ENCODE data around the gene SUPT3H.
"Not testable (repeated sequence)": the region's sequence is repeated elsewhere in the genome, so short reads cannot be mapped to it uniquely, and the experiment has no call there.

Gene SUPT3H

DNA sequence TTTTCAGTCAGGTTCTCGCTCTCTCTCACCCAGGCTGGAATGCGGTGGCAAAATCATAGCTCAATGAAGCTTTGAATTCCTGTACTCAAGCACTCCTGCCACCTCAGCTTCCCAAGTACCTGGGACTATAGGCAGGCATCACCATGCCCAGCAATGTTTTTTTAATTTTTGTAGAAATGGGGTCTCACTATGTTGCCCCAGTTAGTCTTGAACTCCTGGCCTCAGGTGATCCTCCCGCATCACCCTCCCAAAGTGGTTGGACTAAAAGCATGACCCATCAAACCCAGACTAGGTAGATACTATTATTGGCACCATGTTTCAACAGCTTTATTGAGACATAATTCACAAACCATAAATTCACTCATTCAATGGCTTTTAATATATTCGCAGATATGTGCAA is 122.3 kb downstream of the SUPT3H start:
- no peak for DNase-seq (ENCODE audit: low spot score)

GRCh38 chr6:45254253-45254652 is 123.5 kb downstream of the SUPT3H start:
- no peak for DNase-seq (ENCODE audit: low spot score)

DNA sequence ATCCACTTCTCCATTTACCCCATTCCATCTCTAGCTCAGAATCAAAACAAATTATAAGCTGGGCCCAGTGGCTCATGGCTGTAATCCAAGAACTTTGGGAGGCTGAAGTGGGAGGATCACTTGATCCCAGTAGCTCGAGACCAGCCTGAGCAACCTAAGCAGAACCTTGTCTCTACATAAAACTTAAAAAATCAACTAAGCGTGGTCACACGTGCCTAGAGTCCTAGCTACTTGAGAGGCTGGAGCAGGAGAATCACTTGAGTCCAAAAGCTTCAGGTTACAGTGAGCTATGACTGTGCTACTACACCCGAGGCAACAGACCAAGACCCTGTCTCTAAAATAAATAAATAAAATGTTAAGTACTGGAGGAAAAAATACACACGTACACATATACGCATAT is 124.3 kb downstream of the SUPT3H start:
- no peak for DNase-seq (ENCODE audit: low spot score)

- DNase-seq (ENCODE audit: low spot score): no peak
These were observed 146.1 kb downstream of the SUPT3H start for GRCh38 chr6:45231660-45232059.

DNA sequence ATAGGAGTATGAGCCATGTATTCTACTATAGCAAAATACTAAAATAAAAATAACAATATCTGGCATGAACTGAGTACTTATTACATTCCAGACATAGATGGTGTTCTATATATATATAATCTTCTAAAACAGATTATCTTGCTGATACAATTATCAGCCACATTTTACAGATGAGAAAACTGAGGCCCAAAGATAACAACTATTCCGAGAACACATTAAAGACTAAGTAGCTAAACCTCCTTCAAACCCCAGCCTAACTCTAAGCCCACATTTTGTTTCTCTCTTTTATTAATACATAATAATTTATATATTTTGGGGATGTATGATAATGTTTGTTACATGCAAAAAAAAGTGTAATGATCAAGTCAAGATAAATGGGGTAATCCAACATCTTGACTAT is 148.3 kb downstream of the SUPT3H start:
- no peak for DNase-seq (ENCODE audit: low spot score)

DNA sequence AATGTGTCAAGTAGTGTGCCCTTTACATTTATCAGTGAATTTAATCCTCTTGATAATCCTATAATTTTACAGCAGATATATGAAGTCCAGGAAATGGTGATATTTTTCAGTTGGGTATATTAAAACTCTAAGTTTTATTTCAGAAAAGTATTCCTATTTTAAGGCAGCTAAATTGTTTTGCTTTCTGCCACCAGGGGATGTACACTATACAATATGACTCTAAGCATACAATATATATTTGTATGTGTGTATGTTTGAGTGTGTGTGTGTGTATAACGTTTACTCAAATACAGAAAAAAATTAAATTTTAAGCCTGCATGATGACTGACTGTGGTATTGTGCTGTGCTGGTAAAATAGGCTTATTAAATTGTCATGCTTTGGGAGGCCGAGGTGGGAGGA is 151.7 kb downstream of the SUPT3H start:
- no peak for DNase-seq (ENCODE audit: low spot score)

- DNase-seq (ENCODE audit: low spot score): no peak
These were observed 155.4 kb downstream of the SUPT3H start for GRCh38 chr6:45222380-45222779.

GRCh38 chr6:45215759-45216158 is 162.0 kb downstream of the SUPT3H start:
- no peak for DNase-seq (ENCODE audit: low spot score)

DNA sequence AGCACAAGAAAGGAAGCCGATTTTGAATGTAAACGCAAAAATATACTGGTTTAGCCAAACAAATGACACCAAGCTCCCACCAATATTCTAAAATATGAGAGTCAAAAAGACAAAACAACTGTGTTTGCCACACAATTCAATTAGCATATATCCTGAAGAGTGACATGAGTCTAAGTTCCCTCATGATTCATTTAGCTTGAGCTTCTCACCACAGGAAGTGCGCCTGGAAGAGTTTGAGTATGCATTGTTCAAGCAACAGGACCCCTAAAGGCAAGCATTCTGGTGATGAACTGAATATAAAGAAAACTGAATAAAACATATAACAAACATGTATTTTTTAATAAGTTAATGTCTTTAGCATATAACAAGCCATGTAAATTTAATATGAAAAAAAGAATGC is 164.8 kb downstream of the SUPT3H start:
- DNase-seq (ENCODE audit: low spot score): no peak

DNA sequence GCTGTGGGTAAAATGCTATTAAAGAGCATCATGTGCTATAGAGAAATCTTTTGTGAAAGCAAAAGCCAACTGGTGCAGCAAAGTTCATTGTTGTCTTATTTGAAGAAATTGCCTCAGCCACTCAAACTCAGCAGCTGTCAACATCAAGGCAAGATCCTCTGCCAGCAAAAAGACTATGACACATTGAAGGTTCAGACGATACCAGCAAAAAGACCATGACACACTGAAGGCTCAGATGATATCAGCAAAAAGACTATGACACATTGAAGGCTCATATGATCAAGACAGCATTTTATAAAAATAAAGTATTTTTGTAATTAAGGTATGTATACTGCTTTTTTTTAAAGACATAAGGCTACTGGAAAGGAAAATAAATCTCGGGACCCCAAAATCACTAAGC is 168.0 kb downstream of the SUPT3H start:
- no peak for DNase-seq (ENCODE audit: low spot score)

DNA sequence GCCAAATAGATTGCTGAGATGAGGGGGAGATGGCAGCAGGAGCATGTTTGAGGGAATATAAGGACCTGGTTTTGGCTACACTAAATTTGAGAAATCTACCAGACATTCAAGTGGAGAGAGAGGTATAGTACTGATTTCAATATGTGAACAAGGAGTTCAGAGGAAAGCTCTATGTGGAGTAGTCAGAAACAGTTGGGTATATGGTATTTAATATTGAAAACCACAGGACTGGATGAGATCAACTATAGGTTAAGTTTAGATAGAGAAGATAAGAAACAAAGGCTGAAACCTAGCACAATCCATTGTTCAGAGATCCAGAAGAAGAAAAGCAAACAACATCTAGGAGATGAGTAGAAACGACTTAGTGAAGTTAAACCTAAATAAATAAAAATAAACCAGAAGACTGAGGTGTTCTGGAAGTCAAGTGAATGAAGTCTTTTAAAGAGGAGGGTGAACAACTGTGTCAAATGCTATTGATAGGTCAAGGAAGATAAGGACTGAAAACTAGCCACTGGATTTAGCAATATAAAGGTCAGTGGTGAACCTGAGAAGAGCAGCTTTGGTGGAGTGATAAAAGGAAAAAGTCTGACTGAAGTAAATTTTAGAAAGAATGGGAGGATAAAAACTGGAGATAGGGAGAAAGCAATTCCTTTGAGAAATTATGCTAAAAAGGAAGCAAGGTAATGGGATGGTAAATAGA is 170.8 kb downstream of the SUPT3H start:
- no peak for DNase-seq (ENCODE audit: low spot score)

GRCh38 chr6:45201484-45201883 is 176.2 kb downstream of the SUPT3H start:
- no peak for DNase-seq (ENCODE audit: low spot score)

DNA sequence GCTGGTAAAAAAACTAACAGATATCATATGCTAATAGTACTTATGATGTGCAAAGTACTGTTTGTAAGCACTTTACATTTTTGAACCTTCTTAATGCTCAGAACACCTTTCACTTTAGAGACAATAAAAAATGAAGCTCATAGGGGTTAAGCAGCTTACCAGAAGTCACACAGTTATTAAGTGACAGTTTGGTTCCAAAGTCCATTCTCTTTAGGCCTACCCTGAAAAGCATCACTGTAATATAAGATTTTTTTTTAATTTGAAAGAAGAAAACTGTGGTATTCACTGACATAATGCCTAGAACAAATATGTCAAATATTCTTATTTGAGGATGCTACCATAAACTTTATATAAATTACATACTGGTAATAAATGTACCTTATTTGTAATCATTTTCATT is 177.2 kb downstream of the SUPT3H start:
- DNase-seq (ENCODE audit: low spot score): no peak

- no peak for DNase-seq (ENCODE audit: low spot score)
These were observed 178.2 kb downstream of the SUPT3H start for GRCh38 chr6:45199554-45199953.

GRCh38 chr6:45196121-45196520 is 181.6 kb downstream of the SUPT3H start:
- no peak for DNase-seq (ENCODE audit: low spot score)

DNA sequence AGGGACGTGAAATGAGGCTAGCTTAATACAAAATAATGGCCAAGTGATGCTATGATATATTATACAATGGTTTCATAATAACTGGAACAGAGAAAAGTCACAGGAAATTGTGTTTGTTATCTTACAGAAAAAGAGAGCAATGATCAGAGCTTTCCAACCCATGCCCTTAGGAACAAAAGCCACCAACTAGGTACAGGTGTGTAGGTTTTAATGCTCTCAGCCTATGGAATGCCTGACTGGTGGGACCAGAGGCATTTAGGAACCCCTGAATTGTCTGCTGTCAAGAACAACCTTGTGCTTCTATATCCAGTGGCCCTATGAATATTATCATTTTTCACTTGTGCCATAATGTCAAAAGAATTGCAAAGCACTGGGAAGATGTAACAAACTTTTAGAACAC is 182.6 kb downstream of the SUPT3H start:
- no peak for DNase-seq (ENCODE audit: low spot score)

DNA sequence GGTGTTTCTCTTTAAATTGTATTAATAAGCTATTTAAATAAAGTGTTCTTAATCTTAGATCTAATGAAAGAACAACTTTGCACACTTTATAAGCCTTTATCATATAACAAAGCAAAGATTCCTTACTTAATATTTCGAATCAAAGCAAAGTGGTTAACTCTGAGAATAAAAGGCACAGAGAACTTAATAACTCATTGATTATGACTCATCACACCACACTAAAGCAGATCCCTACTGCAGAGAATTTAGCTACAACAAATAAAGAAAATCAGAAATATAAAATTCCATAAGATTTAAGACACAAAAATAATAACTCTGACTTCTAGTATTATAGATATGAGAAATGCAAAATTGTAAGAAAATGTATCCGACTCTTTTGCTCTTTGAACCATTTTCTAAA is 185.2 kb downstream of the SUPT3H start:
- no peak for DNase-seq (ENCODE audit: low spot score)

DNA sequence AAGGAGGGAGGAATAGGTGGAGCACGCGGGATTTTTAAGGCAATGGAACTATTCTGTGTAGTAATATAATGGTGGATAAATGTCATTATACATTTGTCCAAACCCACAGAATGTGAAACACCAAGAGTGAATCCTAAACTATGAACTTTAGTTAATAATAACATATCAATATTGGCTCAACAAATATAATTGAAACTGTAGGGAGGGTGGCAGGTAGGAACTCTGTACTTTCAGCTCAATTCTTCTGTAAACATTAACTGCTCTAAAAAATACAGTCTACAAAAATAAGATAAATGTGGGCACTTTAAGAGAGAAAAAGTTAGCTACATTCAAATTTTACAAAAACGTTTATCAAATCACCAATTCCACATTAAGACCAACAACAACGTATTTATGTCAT is 186.3 kb downstream of the SUPT3H start:
- DNase-seq (ENCODE audit: low spot score): no peak

GRCh38 chr6:45187836-45188235 is 189.9 kb downstream of the SUPT3H start:
- no peak for DNase-seq (ENCODE audit: low spot score)

GRCh38 chr6:45185403-45186251 is 192.1 kb downstream of the SUPT3H start:
- DNase-seq (ENCODE audit: low spot score): no peak

GRCh38 chr6:45184937-45185336 is 192.8 kb downstream of the SUPT3H start:
- DNase-seq (ENCODE audit: low spot score): no peak

GRCh38 chr6:45184040-45184439 is 193.7 kb downstream of the SUPT3H start:
- DNase-seq (ENCODE audit: low spot score): no peak

- DNase-seq (ENCODE audit: low spot score): not testable (repeated sequence)
These were observed 201.4 kb downstream of the SUPT3H start for GRCh38 chr6:45176373-45176772.

- no peak for DNase-seq (ENCODE audit: low spot score)
These were observed 202.5 kb downstream of the SUPT3H start for GRCh38 chr6:45175272-45175671.
